IPS DF 4.7 (cell line): Measurements from ENCODE around the gene TTC31.

Experiments used
- DNase-seq: peaks from one replicate; pipeline ENCODE4 v3.0.0-alpha.2; 2013; ENCODE audit warnings: low spot score; ENCODE audit errors: extremely low read depth

The TTC31 gene

GRCh38 chr2:74503506-74504475 is 20.9 kb downstream of the TTC31 start:
- no peak for DNase-seq

GRCh38 chr2:74504591-74504990 is 21.7 kb downstream of the TTC31 start:
- DNase-seq, result no peak

GRCh38 chr2:74505448-74506246 is 22.8 kb downstream of the TTC31 start:
- no peak for DNase-seq

- DNase-seq, result peak; percentile 98
Observed at GRCh38 chr2:74507145-74507925, 24.5 kb downstream of the TTC31 start, which contains the start of gene PCGF1. TSS of gene PCGF1 (minus strand) at chr2:74507695. CDS start at chr2:74507668, 27 bp downstream.

- no peak for DNase-seq
Observed at GRCh38 chr2:74507926-74508520, 25.1 kb downstream of the TTC31 start.

GRCh38 chr2:74510272-74510671 is 27.4 kb downstream of the TTC31 start:
- DNase-seq, result no peak

GRCh38 chr2:74511104-74511989 is 28.5 kb downstream of the TTC31 start:
- DNase-seq, result no peak

GRCh38 chr2:74512744-74513604 is 30.1 kb downstream of the TTC31 start:
- DNase-seq, result no peak

- no peak for DNase-seq
Observed at GRCh38 chr2:74513605-74514367, 30.9 kb downstream of the TTC31 start.

- no peak for DNase-seq
Observed at GRCh38 chr2:74514368-74515270, 31.7 kb downstream of the TTC31 start, which contains the start of gene TLX2. TSS of gene TLX2 (plus strand) at chr2:74514450. CDS start at chr2:74514807, 357 bp downstream.

GRCh38 chr2:74515271-74515980 is 32.5 kb downstream of the TTC31 start:
- no peak for DNase-seq

- DNase-seq, result no peak
Observed at GRCh38 chr2:74515981-74516633, 33.2 kb downstream of the TTC31 start.

GRCh38 chr2:74516650-74517049 is 33.8 kb downstream of the TTC31 start:
- no peak for DNase-seq

- no peak for DNase-seq
Observed at GRCh38 chr2:74522516-74522915, 39.6 kb downstream of the TTC31 start.

- no peak for DNase-seq
Observed at GRCh38 chr2:74524005-74524404, 41.1 kb downstream of the TTC31 start.
